Vagina (tissue), 2 donors: ENCODE measurements around the gene SYCE3. TPM values are rescaled to one million over a fixed set of nuclear protein-coding genes. Genes with fewer than 3 reads are reported as not detected.

Experiments used
- DNase-seq, 2 donors: peaks; one replicate each; pipeline ENCODE4 v3.0.0-alpha.2; 2017; ENCODE audit errors: extremely low spot score in 2 of 2
- H3K27ac ChIP-seq: fragments of 200-600 bp; sonication (generic); one replicate; pipeline ENCODE4 v1.5.1; 2019
- H3K27me3 ChIP-seq: fragments of 200-600 bp; sonication (generic); one replicate; pipeline ENCODE4 v1.5.1; 2019
- H3K36me3 ChIP-seq, 2 donors: fragments of 200-600 bp; sonication (generic); one replicate each; pipeline ENCODE4 v1.5.1; 2017 to 2019
- H3K4me1 ChIP-seq: fragments of 200-600 bp; sonication (generic); one replicate; pipeline ENCODE4 v1.5.1; 2019
- H3K4me3 ChIP-seq, 2 donors: fragments of 200-600 bp; sonication (generic); 1 replicate in 1 of 2; 2 replicates in 1 of 2; pipeline ENCODE4 v1.5.1; 2016 to 2019
- H3K9me3 ChIP-seq: fragments of 200-600 bp; sonication (generic); one replicate; pipeline ENCODE4 v1.5.1; 2019
- CTCF ChIP-seq, 3 experiments: fragments of 450-650 bp in 2 of 3; fragments of 200-600 bp in 1 of 3; sonication (generic) in 1 of 3; IDR thresholded peaks; one replicate each; pipeline ENCODE4 v1.5.1; 2017 to 2019; ENCODE audit warnings: antibody characterized with exemption in 3 of 3, mild to moderate bottlenecking in 2 of 3, moderate library complexity in 2 of 3
- POLR2A ChIP-seq, 2 donors: fragments of 450-650 bp; IDR thresholded peaks; one replicate each; pipeline ENCODE4 v1.6.1; 2017; ENCODE audit warnings: antibody characterized with exemption in 2 of 2, mild to moderate bottlenecking in 2 of 2, moderate library complexity in 2 of 2
- POLR2AphosphoS5 ChIP-seq, 2 donors: sonication (generic); formaldehyde crosslinking; IDR thresholded peaks; one replicate each; pipeline ENCODE4 v1.9.0; 2017; ENCODE audit warnings: antibody characterized with exemption in 2 of 2, mild to moderate bottlenecking in 2 of 2, low read depth in 1 of 2; ENCODE audit not compliant: insufficient read depth in 1 of 2
- intact Hi-C: fragments of 100-400 bp; cut with DNase I; formaldehyde crosslinking; loops from one replicate; pipeline ENCODE4 v1.15.1; 2023
- total RNA-seq: library from RNA; depleted of rRNA; stranded (reverse); fragments of >200 nt; gene quantifications from one replicate; pipeline ENCODE4 v1.2.3, GENCODE V29; 2016

SYCE3 gene
- total RNA-seq, 1 donor from 2014 or later: not detected

DNA sequence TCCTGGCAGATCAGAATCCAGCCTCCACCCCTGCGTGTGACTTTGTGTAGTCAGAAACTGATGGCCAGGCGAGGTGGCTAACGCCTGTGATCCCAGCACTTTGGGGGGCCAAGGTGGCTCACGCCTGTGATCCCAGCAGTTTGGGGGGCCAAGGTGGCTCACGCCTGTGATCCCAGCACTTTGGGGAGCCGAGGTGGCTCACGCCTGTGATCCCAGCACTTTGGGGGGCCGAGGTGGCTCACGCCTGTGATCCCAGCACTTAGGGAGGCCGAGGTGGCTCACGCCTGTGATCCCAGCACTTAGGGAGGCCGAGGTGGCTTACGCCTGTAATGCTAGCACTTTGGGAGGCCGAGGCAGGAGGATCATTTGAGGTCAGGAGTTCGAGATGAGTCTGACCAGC, 49.5 kb downstream of the SYCE3 start:
- intact Hi-C loops: no loop called here

DNA sequence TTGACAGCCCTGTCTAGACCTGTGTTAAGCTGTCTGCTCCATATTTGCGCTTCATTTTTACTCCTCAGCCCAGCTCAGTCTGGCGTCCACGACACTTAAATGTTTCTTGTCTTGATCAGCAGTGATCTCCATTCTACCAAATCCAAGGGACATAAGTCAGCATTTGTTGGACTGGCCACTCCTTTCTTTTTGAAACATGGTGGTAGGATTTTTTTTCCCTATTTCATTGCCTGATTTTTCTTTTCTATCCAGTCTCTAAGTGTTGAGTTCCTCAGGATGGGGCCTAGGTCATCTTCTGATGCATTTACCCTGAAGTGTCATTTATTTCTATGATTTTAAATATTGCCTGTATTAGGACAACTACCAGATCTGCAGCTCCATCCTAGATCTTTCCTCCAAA, 53.8 kb downstream of the SYCE3 start:
- H3K9me3 ChIP-seq: no peaks in the 10 kb centered on the region
- peak overlapping the region; percentile 65 to 76 for H3K4me3 ChIP-seq
- peaks cover 49% of the 10 kb centered on the region for H3K4me1 ChIP-seq
- no peak for DNase-seq
- peaks cover 0 to 19% of the 10 kb centered on the region in 2 donors for H3K36me3 ChIP-seq
- peak overlapping the region; percentile 79 for H3K27ac ChIP-seq
- no peaks in the 10 kb centered on the region for H3K27me3 ChIP-seq
- intact Hi-C loops: loop anchor here (5.0 kb wide), 1 partner anchor 572 kb away; no protein-coding TSS in a partner anchor
- TF ChIP-seq CTCF (IDR thresholded peaks at IDR 0.05) (no peak), POLR2A (IDR thresholded peaks at IDR 0.05) (no peak), POLR2AphosphoS5 (IDR thresholded peaks at IDR 0.05; ENCODE audit: insufficient read depth in 1 of 2, low read depth in 1 of 2) (no peak)

More for the DNA sequence above, 49.5 kb downstream of the SYCE3 start:
- H3K4me3 ChIP-seq: no peak overlapping the region
- TF ChIP-seq POLR2AphosphoS5 (IDR thresholded peaks at IDR 0.05; ENCODE audit: insufficient read depth in 1 of 2, low read depth in 1 of 2) (no peak), POLR2A (IDR thresholded peaks at IDR 0.05) (no peak), CTCF (IDR thresholded peaks at IDR 0.05) (no peak)
- peaks cover 0 to 16% of the 10 kb centered on the region in 2 donors for H3K36me3 ChIP-seq
- no peaks in the 10 kb centered on the region for H3K27me3 ChIP-seq
- DNase-seq: no peak
- H3K27ac ChIP-seq: no peak overlapping the region
- H3K9me3 ChIP-seq: no peaks in the 10 kb centered on the region
- peaks cover 16% of the 10 kb centered on the region for H3K4me1 ChIP-seq

DNA sequence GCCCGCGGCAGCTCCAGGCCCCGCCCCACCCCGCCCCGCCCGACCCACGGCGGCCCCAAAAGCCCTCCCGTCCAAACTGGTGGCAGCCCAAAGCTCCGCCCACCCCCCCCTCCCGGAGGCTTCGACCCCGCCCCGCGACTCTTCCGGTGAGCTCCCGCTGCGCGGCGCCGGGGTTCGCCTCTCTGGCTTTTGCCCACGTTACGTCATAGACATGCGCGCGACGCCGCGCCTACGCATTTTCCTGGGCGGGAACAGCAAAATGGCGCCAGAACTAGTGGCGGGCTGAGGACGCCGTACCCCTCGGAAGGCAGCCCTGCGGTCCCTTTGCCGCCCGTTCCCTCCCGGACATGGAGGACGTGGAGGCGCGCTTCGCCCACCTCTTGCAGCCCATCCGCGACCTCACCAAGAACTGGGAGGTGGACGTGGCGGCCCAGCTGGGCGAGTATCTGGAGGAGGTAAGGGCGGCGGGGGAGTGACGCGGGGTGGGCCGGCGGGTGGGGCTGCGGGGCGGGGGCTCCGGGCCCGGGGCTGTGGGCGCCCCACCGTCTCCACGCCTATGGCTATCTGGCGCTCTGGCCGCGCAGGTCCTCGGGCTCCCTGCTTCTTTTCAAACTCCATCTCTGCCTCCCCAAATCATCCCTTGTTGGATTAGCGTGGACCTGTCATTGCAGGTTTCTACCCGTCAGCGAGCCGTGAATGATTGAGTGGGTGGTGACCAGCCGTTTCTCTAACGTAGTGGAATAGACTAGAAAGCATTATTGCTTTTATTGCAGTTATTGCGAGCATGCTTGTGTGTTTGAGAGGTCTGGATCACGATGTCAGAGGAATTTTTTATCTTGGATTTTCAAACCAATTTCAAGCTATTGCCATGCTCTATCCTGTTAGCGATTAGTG, 54.5 kb downstream of the SYCE3 start, which contains the start of gene NCAPH2:
NCAPH2 (plus strand) TSS at position 234 of the 894 bp plus-strand sequence; CDS start at position 348, 114 bp downstream.
- Histone ChIP-seq H3K4me3 (peak within 1 kb of the TSS; percentile 76 to 98), H3K27me3 (no peaks in the 10 kb centered on the region), H3K4me1 (peaks cover 49% of the 10 kb centered on the region), H3K9me3 (no peaks in the 10 kb centered on the region), H3K27ac (peak within 1 kb of the TSS; percentile 90), H3K36me3 (peaks cover 0 to 23% of the 10 kb centered on the region in 2 donors)
- TF ChIP-seq POLR2AphosphoS5 (IDR thresholded peaks at IDR 0.05; ENCODE audit: insufficient read depth in 1 of 2, low read depth in 1 of 2) (peak; percentile 90 to 95), POLR2A (IDR thresholded peaks at IDR 0.05) (peak in 1 of 2 donors; percentile 82), CTCF (IDR thresholded peaks at IDR 0.05) (no peak)
- intact Hi-C loops: loop anchor here (5.0 kb wide), 1 partner anchor 571 kb away; no protein-coding TSS in a partner anchor
- DNase-seq: no peak

- Histone ChIP-seq H3K27me3 (no peaks in the 10 kb centered on the region), H3K27ac (peak within 1 kb of the TSS; percentile 90), H3K9me3 (no peaks in the 10 kb centered on the region), H3K4me3 (peak within 1 kb of the TSS; percentile 76 to 98), H3K36me3 (peaks cover 0 to 31% of the 10 kb centered on the region in 2 donors), H3K4me1 (peaks cover 49% of the 10 kb centered on the region)
- intact Hi-C loops: loop anchor here (5.0 kb wide), 1 partner anchor 570 kb away; no protein-coding TSS in a partner anchor
- no peak for DNase-seq
- no peak for TF ChIP-seq CTCF (IDR thresholded peaks at IDR 0.05)
- peak in 1 of 2 donors; percentile 20 for TF ChIP-seq POLR2A (IDR thresholded peaks at IDR 0.05)
- TF ChIP-seq POLR2AphosphoS5 (IDR thresholded peaks at IDR 0.05; ENCODE audit: insufficient read depth in 1 of 2, low read depth in 1 of 2): peak in 1 of 2 donors; percentile 68
Observed at GRCh38 chr22:50507421-50507990, 55.2 kb downstream of the SYCE3 start, which contains the start of gene LMF2. Gene LMF2 (minus strand): TSS chr22:50507702. CDS start chr22:50507675, 27 bp downstream.
